ENCODE measurements around the gene PRUNE2. TPM values are rescaled to one million over a fixed set of nuclear protein-coding genes. Genes with fewer than 3 reads are reported as not detected.

The PRUNE2 gene
- total and polyA plus RNA-seq, 4 donors = 1.3 to 4.5 (median 1.6) TPM

DNA sequence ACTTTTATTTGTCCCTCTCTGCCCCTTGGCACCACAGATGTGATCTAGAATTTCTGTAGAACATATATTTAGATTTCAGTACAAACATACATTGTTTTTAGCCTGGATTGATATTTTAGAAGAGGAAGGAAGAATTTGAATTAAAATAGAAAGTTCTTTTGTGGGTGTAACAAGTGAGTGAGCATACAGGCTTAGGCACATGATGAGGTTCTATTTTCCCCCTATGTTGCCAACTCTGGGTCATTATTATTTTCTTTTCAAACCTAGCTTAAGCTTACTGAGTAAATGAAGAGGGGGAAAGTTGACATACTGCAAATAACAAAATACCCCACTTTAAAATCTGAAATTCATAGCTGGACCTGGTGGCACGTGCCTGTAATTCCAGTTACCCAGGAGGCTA is 344.0 kb downstream of the PRUNE2 start:
- no peak for DNase-seq (ENCODE audit: low spot score)
- TF ChIP-seq EGR1 (IDR thresholded peaks at IDR 0.05; ENCODE audit: low read depth in 2 of 2) (no peak), GABPA (IDR thresholded peaks at IDR 0.05 in 1 of 2, conservative IDR thresholded peaks at IDR 0.05 in 1 of 2) (no peak), FOXA2 (IDR thresholded peaks at IDR 0.05) (no peak), SP1 (IDR thresholded peaks at IDR 0.05) (no peak), RXRA (IDR thresholded peaks at IDR 0.05) (no peak), TAF1 (conservative IDR thresholded peaks at IDR 0.05) (no peak), YY1 (IDR thresholded peaks at IDR 0.05) (no peak)
- TF ChIP-seq, protein P1, sequence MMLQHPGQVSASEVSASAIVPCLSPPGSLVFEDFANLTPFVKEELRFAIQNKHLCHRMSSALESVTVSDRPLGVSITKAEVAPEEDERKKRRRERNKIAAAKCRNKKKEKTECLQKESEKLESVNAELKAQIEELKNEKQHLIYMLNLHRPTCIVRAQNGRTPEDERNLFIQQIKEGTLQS (IDR thresholded peaks at IDR 0.05) = no peak
- TF ChIP-seq, protein P2, sequence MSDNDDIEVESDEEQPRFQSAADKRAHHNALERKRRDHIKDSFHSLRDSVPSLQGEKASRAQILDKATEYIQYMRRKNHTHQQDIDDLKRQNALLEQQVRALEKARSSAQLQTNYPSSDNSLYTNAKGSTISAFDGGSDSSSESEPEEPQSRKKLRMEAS (IDR thresholded peaks at IDR 0.05) = no peak
- Histone ChIP-seq H3K4me1 (ENCODE audit: control insufficient read depth in 4 of 4, insufficient read depth in 4 of 4, low read length in 3 of 4) (peaks cover 0 to 1% (median 0%) of the 10 kb centered on the region in 4 donors), H3K4me3 (ENCODE audit: low read depth in 1 of 3, low read length in 3 of 3) (no peak overlapping the region), H3K36me3 (ENCODE audit: control insufficient read depth in 4 of 4, insufficient read depth in 3 of 4, low read depth in 1 of 4, low read length in 3 of 4) (no peaks in the 10 kb centered on the region), H3K9me3 (ENCODE audit: control insufficient read depth in 4 of 4, low read length in 3 of 4) (no peaks in the 10 kb centered on the region), H3K27ac (ENCODE audit: low read depth in 1 of 2, low read length in 2 of 2) (no peak overlapping the region), H3K27me3 (ENCODE audit: control insufficient read depth in 4 of 4, insufficient read depth in 4 of 4, low read length in 3 of 4) (no peaks in the 10 kb centered on the region), H3K9ac (ENCODE audit: low read depth in 1 of 2, low read length in 2 of 2) (no peak overlapping the region)
- 83% methylated on average over 1 of the region's 1 CpG for WGBS

Small RNA genes lying within 50 kb of the gene (small RNA-seq; reads per million reads assigned to genes)
- not detected for gene AL359314.1

Other genes with a start within 250 kb of the PRUNE2 start
- gene PCA3, start 141.7 kb downstream of the PRUNE2 start, total RNA-seq = under 1 TPM; 0.33 to 0.92 TPM
- gene PCA3, start 141.7 kb downstream of the PRUNE2 start, polyA plus RNA-seq = under 1 TPM; 0.44 to 0.72 TPM
- gene FOXB2, start 113.5 kb upstream of the PRUNE2 start, total RNA-seq = not detected
- not detected for gene FOXB2, start 113.5 kb upstream of the PRUNE2 start, polyA plus RNA-seq